Activated T-cell treated with anti-CD3 and anti-CD28 coated beads, Interleukin-2, amount 50 U/mL, for 24 hours (primary cell): Measurements from ENCODE around the gene ATP4A.
"Not testable (repeated sequence)": the region's sequence is repeated elsewhere in the genome, so short reads cannot be mapped to it uniquely, and the experiment has no call there.

ENCODE experiments used
- DNase-seq: peaks from one replicate; pipeline ENCODE4 v3.0.0-alpha.2; 2020
- H3K27ac Mint-ChIP-seq: 2 replicates; pipeline ENCODE4 v1.8.0; 2020; ENCODE audit warnings: mild to moderate bottlenecking, mixed read lengths
- H3K27me3 Mint-ChIP-seq: 2 replicates; pipeline ENCODE4 v1.8.0; 2020; ENCODE audit warnings: mixed read lengths
- H3K36me3 Mint-ChIP-seq: 2 replicates; pipeline ENCODE4 v1.8.0; 2020; ENCODE audit warnings: low read depth, mixed read lengths
- H3K4me1 Mint-ChIP-seq: 2 replicates; pipeline ENCODE4 v1.8.0; 2020; ENCODE audit warnings: low read depth, mixed read lengths
- H3K4me3 Mint-ChIP-seq: 2 replicates; pipeline ENCODE4 v1.8.0; 2020; ENCODE audit warnings: mild to moderate bottlenecking, moderate library complexity, mixed read lengths
- H3K9me3 Mint-ChIP-seq: 2 replicates; pipeline ENCODE4 v1.8.0; 2020; ENCODE audit warnings: mixed read lengths

The ATP4A gene

GRCh38 chr19:35563207-35563829, at the start of gene ATP4A:
Gene ATP4A, minus strand, starts transcription at chr19:35563658. Its CDS starts 29 bp downstream, at chr19:35563629.
- H3K9me3 Mint-ChIP-seq: no peaks in the 10 kb centered on the region
- no peak within 1 kb of the TSS for H3K27ac Mint-ChIP-seq
- H3K36me3 Mint-ChIP-seq: no peaks in the 10 kb centered on the region
- H3K4me3 Mint-ChIP-seq: no peak within 1 kb of the TSS
- H3K4me1 Mint-ChIP-seq: peaks cover 5% of the 10 kb centered on the region
- H3K27me3 Mint-ChIP-seq: peaks cover 73% of the 10 kb centered on the region
- no peak for DNase-seq

- peak; percentile 99 for DNase-seq
- peak within 1 kb of the TSS; percentile 89 for H3K4me3 Mint-ChIP-seq
- peaks cover 34% of the 10 kb centered on the region for H3K36me3 Mint-ChIP-seq
- peaks cover 8% of the 10 kb centered on the region for H3K9me3 Mint-ChIP-seq
- H3K27ac Mint-ChIP-seq: peak within 1 kb of the TSS; percentile 95
- H3K27me3 Mint-ChIP-seq: no peaks in the 10 kb centered on the region
- peaks cover 31% of the 10 kb centered on the region for H3K4me1 Mint-ChIP-seq
These were observed 49.3 kb upstream of the ATP4A start, which contains the start of gene HAUS5 for GRCh38 chr19:35612559-35613321. Gene HAUS5, plus strand, starts transcription at chr19:35612735. Its CDS starts 60 bp downstream, at chr19:35612795.

GRCh38 chr19:35612224-35612558, 48.7 kb upstream of the ATP4A start:
- DNase-seq: no peak
- H3K4me3 Mint-ChIP-seq: peak overlapping the region; percentile 89
- peaks cover 31% of the 10 kb centered on the region for H3K4me1 Mint-ChIP-seq
- peaks cover 28% of the 10 kb centered on the region for H3K36me3 Mint-ChIP-seq
- peaks cover 12% of the 10 kb centered on the region for H3K9me3 Mint-ChIP-seq
- H3K27me3 Mint-ChIP-seq: no peaks in the 10 kb centered on the region
- peak overlapping the region; percentile 95 for H3K27ac Mint-ChIP-seq

- peaks cover 13% of the 10 kb centered on the region for H3K9me3 Mint-ChIP-seq
- H3K4me3 Mint-ChIP-seq: no peak overlapping the region
- peaks cover 31% of the 10 kb centered on the region for H3K4me1 Mint-ChIP-seq
- peak overlapping the region; percentile 76 for H3K27ac Mint-ChIP-seq
- DNase-seq: peak; percentile 53
- peaks cover 8% of the 10 kb centered on the region for H3K36me3 Mint-ChIP-seq
- H3K27me3 Mint-ChIP-seq: no peaks in the 10 kb centered on the region
These were observed 46.4 kb upstream of the ATP4A start for GRCh38 chr19:35609851-35610353.

GRCh38 chr19:35608251-35608650, 44.8 kb upstream of the ATP4A start:
- no peaks in the 10 kb centered on the region for H3K27me3 Mint-ChIP-seq
- DNase-seq: no peak
- H3K27ac Mint-ChIP-seq: no peak overlapping the region
- H3K36me3 Mint-ChIP-seq: peaks cover 2% of the 10 kb centered on the region
- H3K9me3 Mint-ChIP-seq: peaks cover 13% of the 10 kb centered on the region
- no peak overlapping the region for H3K4me3 Mint-ChIP-seq
- H3K4me1 Mint-ChIP-seq: peaks cover 23% of the 10 kb centered on the region

GRCh38 chr19:35607661-35608060, 44.2 kb upstream of the ATP4A start:
- H3K27me3 Mint-ChIP-seq: no peaks in the 10 kb centered on the region
- no peak overlapping the region for H3K27ac Mint-ChIP-seq
- no peak overlapping the region for H3K4me3 Mint-ChIP-seq
- H3K36me3 Mint-ChIP-seq: no peaks in the 10 kb centered on the region
- H3K4me1 Mint-ChIP-seq: peaks cover 22% of the 10 kb centered on the region
- DNase-seq: no peak
- peaks cover 13% of the 10 kb centered on the region for H3K9me3 Mint-ChIP-seq

GRCh38 chr19:35607170-35607569, 43.7 kb upstream of the ATP4A start:
- not testable (repeated sequence) for H3K27me3 Mint-ChIP-seq, H3K4me3 Mint-ChIP-seq, H3K27ac Mint-ChIP-seq, DNase-seq, H3K36me3 Mint-ChIP-seq
- peaks cover 18% of the 10 kb centered on the region for H3K4me1 Mint-ChIP-seq
- peaks cover 13% of the 10 kb centered on the region for H3K9me3 Mint-ChIP-seq

GRCh38 chr19:35604436-35604835, 41.0 kb upstream of the ATP4A start:
- H3K27ac Mint-ChIP-seq, H3K4me3 Mint-ChIP-seq, H3K36me3 Mint-ChIP-seq, H3K4me1 Mint-ChIP-seq, H3K27me3 Mint-ChIP-seq, DNase-seq: not testable (repeated sequence)
- H3K9me3 Mint-ChIP-seq: peaks cover 13% of the 10 kb centered on the region

GRCh38 chr19:35601971-35602370, 38.5 kb upstream of the ATP4A start:
- Mint-ChIP-seq H3K4me3 (no peak overlapping the region), H3K4me1 (no peaks in the 10 kb centered on the region), H3K36me3 (no peaks in the 10 kb centered on the region), H3K9me3 (no peaks in the 10 kb centered on the region), H3K27me3 (no peaks in the 10 kb centered on the region), H3K27ac (no peak overlapping the region)
- no peak for DNase-seq

- Mint-ChIP-seq H3K27ac (no peak overlapping the region), H3K4me3 (no peak overlapping the region), H3K9me3 (no peaks in the 10 kb centered on the region), H3K4me1 (peaks cover 3% of the 10 kb centered on the region), H3K27me3 (peaks cover 5% of the 10 kb centered on the region), H3K36me3 (no peaks in the 10 kb centered on the region)
- no peak for DNase-seq
These were observed 33.0 kb upstream of the ATP4A start for GRCh38 chr19:35596366-35596999.

- Mint-ChIP-seq H3K4me3 (no peak overlapping the region), H3K36me3 (no peaks in the 10 kb centered on the region), H3K4me1 (peaks cover 3% of the 10 kb centered on the region), H3K9me3 (no peaks in the 10 kb centered on the region), H3K27me3 (peaks cover 5% of the 10 kb centered on the region), H3K27ac (no peak overlapping the region)
- DNase-seq: no peak
These were observed 32.5 kb upstream of the ATP4A start for GRCh38 chr19:35595928-35596327.

GRCh38 chr19:35595026-35595425, 31.6 kb upstream of the ATP4A start:
- H3K4me1 Mint-ChIP-seq, H3K36me3 Mint-ChIP-seq, H3K4me3 Mint-ChIP-seq, H3K9me3 Mint-ChIP-seq, H3K27ac Mint-ChIP-seq, DNase-seq, H3K27me3 Mint-ChIP-seq: not testable (repeated sequence)

- no peak overlapping the region for H3K27ac Mint-ChIP-seq
- DNase-seq: peak; percentile 40
- H3K9me3 Mint-ChIP-seq: no peaks in the 10 kb centered on the region
- H3K27me3 Mint-ChIP-seq: peaks cover 5% of the 10 kb centered on the region
- H3K4me1 Mint-ChIP-seq: peaks cover 3% of the 10 kb centered on the region
- no peak overlapping the region for H3K4me3 Mint-ChIP-seq
- no peaks in the 10 kb centered on the region for H3K36me3 Mint-ChIP-seq
These were observed 28.8 kb upstream of the ATP4A start for GRCh38 chr19:35592226-35592625.

- H3K27me3 Mint-ChIP-seq: peaks cover 10% of the 10 kb centered on the region
- no peak overlapping the region for H3K27ac Mint-ChIP-seq
- no peak overlapping the region for H3K4me3 Mint-ChIP-seq
- no peak for DNase-seq
- H3K36me3 Mint-ChIP-seq: no peaks in the 10 kb centered on the region
- no peaks in the 10 kb centered on the region for H3K9me3 Mint-ChIP-seq
- H3K4me1 Mint-ChIP-seq: no peaks in the 10 kb centered on the region
These were observed 27.4 kb upstream of the ATP4A start for GRCh38 chr19:35590875-35591274.

- no peak overlapping the region for H3K27ac Mint-ChIP-seq
These were observed 23.9 kb upstream of the ATP4A start for GRCh38 chr19:35587321-35587720.

More at GRCh38 chr19:35587321-35587720, 23.9 kb upstream of the ATP4A start:
- peaks cover 29% of the 10 kb centered on the region for H3K27me3 Mint-ChIP-seq
- no peaks in the 10 kb centered on the region for H3K4me1 Mint-ChIP-seq
- no peaks in the 10 kb centered on the region for H3K36me3 Mint-ChIP-seq
- no peak for DNase-seq
- no peaks in the 10 kb centered on the region for H3K9me3 Mint-ChIP-seq
- no peak overlapping the region for H3K4me3 Mint-ChIP-seq
